Subcutaneous abdominal adipose tissue (tissue), 5 donors: Measurements from ENCODE around the gene TAF3.

ENCODE experiments used
- H3K27ac ChIP-seq: one replicate; pipeline ENCODE4 v1.7.0; 2013; ENCODE audit warnings: low read depth, mild to moderate bottlenecking, inconsistent platforms, low read length, moderate library complexity
- H3K27me3 ChIP-seq, 5 donors: one replicate each; pipeline ENCODE4 v1.7.0; 2013; ENCODE audit warnings: low read length in 5 of 5, inconsistent platforms in 1 of 5; ENCODE audit not compliant: control insufficient read depth in 5 of 5, insufficient read depth in 4 of 5
- H3K36me3 ChIP-seq, 5 donors: one replicate each; pipeline ENCODE4 v1.7.0; 2013; ENCODE audit warnings: low read length in 5 of 5; ENCODE audit not compliant: control insufficient read depth in 5 of 5, insufficient read depth in 5 of 5
- H3K4me1 ChIP-seq, 5 donors: one replicate each; pipeline ENCODE4 v1.7.0; 2013; ENCODE audit warnings: low read length in 5 of 5, mild to moderate bottlenecking in 3 of 5, moderate library complexity in 1 of 5; ENCODE audit not compliant: control insufficient read depth in 5 of 5, insufficient read depth in 5 of 5
- H3K4me3 ChIP-seq, 5 donors: one replicate each; pipeline ENCODE4 v1.7.0; 2013; ENCODE audit warnings: low read length in 5 of 5, low read depth in 1 of 5
- H3K9ac ChIP-seq, 5 donors: one replicate each; pipeline ENCODE4 v1.7.0; 2013; ENCODE audit warnings: low read length in 5 of 5, mild to moderate bottlenecking in 4 of 5, moderate library complexity in 3 of 5
- H3K9me3 ChIP-seq, 5 donors: one replicate each; pipeline ENCODE4 v1.7.0; 2013; ENCODE audit warnings: low read length in 5 of 5; ENCODE audit not compliant: control insufficient read depth in 5 of 5
- donor health status: healthy.
- donor health status: healthy.
- donor health status: healthy.
- donor health status: healthy.
- donor health status: healthy.

Gene TAF3

DNA sequence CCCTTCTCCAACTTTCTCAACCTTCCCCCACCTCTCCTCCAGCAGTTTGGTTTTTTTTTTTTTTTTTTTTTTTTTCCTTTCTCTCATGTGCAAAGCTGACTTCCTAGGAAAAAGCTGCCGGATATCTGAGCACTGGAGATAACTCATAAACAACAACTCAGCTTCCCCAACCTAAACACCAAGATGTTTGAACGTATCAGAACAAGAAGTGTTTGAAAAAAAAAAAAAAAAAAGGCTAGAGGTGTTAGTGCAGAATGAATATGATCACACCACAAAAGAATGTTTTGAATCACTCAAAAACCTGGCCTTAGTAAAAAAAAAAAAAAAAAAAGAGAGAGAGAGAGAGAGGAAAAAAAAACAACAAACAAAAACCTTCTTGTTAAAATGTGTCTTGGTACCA is 247.3 kb downstream of the TAF3 start:
- H3K4me3 ChIP-seq = no peak overlapping the region
- no peak overlapping the region for H3K27ac ChIP-seq
- peaks cover 0 to 20% (median 11%) of the 10 kb centered on the region in 5 donors for H3K36me3 ChIP-seq
- peaks cover 2 to 57% (median 33%) of the 10 kb centered on the region in 5 donors for H3K4me1 ChIP-seq
- H3K9me3 ChIP-seq = no peaks in the 10 kb centered on the region
- H3K9ac ChIP-seq = no peak overlapping the region
- H3K27me3 ChIP-seq = peaks cover 0 to 7% (median 2%) of the 10 kb centered on the region in 5 donors

DNA sequence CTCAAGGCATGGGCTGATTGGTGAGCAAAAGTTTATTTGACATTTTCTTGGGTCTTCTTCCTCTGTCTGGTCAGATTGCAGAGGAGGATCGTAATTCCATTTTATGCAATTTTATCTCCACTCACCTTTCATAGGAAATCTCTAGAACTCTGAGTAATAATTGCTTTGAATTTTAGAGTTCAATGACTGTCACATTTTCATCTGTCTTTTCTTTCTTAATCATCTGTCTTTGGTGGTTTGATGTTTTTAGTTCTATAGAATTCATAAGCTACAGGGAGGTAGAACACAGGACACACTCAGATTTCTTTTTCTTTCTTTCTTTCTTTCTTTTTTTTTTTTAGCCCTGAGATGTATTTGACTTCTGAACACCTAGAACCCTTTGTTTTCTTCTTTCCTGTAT is 247.8 kb downstream of the TAF3 start:
- Histone ChIP-seq H3K27me3 (peaks cover 0 to 7% (median 2%) of the 10 kb centered on the region in 5 donors), H3K36me3 (peaks cover 0 to 21% (median 13%) of the 10 kb centered on the region in 5 donors), H3K4me1 (peaks cover 2 to 57% (median 33%) of the 10 kb centered on the region in 5 donors), H3K4me3 (no peak overlapping the region), H3K9ac (no peak overlapping the region), H3K27ac (no peak overlapping the region), H3K9me3 (no peaks in the 10 kb centered on the region)
